NT2/D1 (cell line): ENCODE results near the gene AK4.

Source experiments
- DNase-seq: peaks from one replicate; pipeline ENCODE4 v3.0.0-alpha.2; 2011; ENCODE audit warnings: low read depth, low spot score
- H3K27me3 ChIP-seq: 2 replicates; pipeline ENCODE4 v1.6.0; 2011; ENCODE audit warnings: mild to moderate bottlenecking; ENCODE audit not compliant: insufficient read length, insufficient read depth
- H3K36me3 ChIP-seq: 2 replicates; pipeline ENCODE4 v1.6.1; 2011; ENCODE audit warnings: mild to moderate bottlenecking, low read length, mixed read lengths; ENCODE audit not compliant: insufficient read depth, insufficient read length
- H3K4me1 ChIP-seq: 2 replicates; pipeline ENCODE4 v1.5.1; 2011; ENCODE audit not compliant: insufficient read depth, insufficient read length
- H3K4me3 ChIP-seq: 2 replicates; pipeline ENCODE4 v1.5.1; 2011; ENCODE audit warnings: low read depth; ENCODE audit not compliant: insufficient read length
- H3K9ac ChIP-seq: 2 replicates; pipeline ENCODE4 v1.6.0; 2011; ENCODE audit warnings: low read depth; ENCODE audit not compliant: insufficient read length
- H3K9me3 ChIP-seq: 2 replicates; pipeline ENCODE4 v1.5.1; 2011; ENCODE audit warnings: mild to moderate bottlenecking, low read length; ENCODE audit not compliant: insufficient read depth
- SUZ12 ChIP-seq: IDR thresholded peaks from 2 replicates; pipeline ENCODE4 v1.6.1; 2011; ENCODE audit not compliant: insufficient read length, insufficient read depth; ENCODE audit errors: extremely low read depth
- YY1 ChIP-seq: IDR thresholded peaks from 2 replicates; pipeline ENCODE4 v1.6.1; 2011; ENCODE audit not compliant: insufficient read length, insufficient read depth
- ZNF274 ChIP-seq: IDR thresholded peaks from 2 replicates; pipeline ENCODE4 v1.6.1; 2011; ENCODE audit warnings: mild to moderate bottlenecking, low read depth, low read length

AK4 gene

GRCh38 chr1:65221638-65222339 is 73.8 kb downstream of the AK4 start:
- Histone ChIP-seq H3K9me3 (no peaks in the 10 kb centered on the region), H3K9ac (no peak overlapping the region), H3K27me3 (no peaks in the 10 kb centered on the region), H3K4me3 (no peak overlapping the region), H3K36me3 (no peaks in the 10 kb centered on the region), H3K4me1 (no peaks in the 10 kb centered on the region)
- DNase-seq, result no peak
- TF ChIP-seq YY1 (no peak), ZNF274 (no peak), SUZ12 (no peak)

DNA sequence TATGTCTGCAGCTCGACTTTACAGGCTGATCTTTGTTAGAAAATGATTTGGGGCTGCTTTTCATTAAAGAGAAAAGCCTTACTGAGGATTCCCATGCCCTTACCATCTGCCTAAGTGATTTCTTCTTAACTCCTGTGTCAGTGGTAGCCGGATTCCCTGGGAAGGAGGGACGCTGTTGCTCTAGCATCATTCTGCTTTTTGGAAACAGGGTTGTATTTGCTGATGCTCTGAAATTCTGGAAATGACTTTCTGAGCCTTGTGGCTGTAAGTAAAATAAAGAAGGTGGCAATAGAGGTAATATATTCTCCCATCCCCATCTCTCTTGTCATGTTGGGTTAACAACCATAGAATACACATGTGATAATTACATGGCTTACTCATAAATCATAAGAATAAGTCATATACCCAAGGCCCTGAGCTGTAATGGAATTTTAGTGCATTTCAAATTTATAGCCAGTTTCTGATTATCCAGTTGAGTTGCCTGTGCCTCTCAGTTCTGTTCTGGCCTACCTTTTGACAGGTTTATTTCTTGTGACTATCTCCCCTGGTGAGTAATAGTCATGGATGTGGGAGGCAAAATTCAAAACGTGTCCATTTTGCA is 74.4 kb downstream of the AK4 start:
- no peak overlapping the region for H3K4me3 ChIP-seq
- no peak for DNase-seq
- TF ChIP-seq ZNF274 (no peak), SUZ12 (no peak), YY1 (no peak)
- no peaks in the 10 kb centered on the region for H3K36me3 ChIP-seq
- no peaks in the 10 kb centered on the region for H3K4me1 ChIP-seq
- no peaks in the 10 kb centered on the region for H3K27me3 ChIP-seq
- no peak overlapping the region for H3K9ac ChIP-seq
- H3K9me3 ChIP-seq, result no peaks in the 10 kb centered on the region

GRCh38 chr1:65224681-65225091 is 76.7 kb downstream of the AK4 start:
- H3K27me3 ChIP-seq, result no peaks in the 10 kb centered on the region
- H3K36me3 ChIP-seq, result no peaks in the 10 kb centered on the region
- H3K4me3 ChIP-seq, result no peak overlapping the region
- DNase-seq, result no peak
- no peaks in the 10 kb centered on the region for H3K9me3 ChIP-seq
- no peak for TF ChIP-seq ZNF274
- TF ChIP-seq YY1, result no peak
- no peak for TF ChIP-seq SUZ12
- H3K4me1 ChIP-seq, result no peaks in the 10 kb centered on the region
- H3K9ac ChIP-seq, result no peak overlapping the region

DNA sequence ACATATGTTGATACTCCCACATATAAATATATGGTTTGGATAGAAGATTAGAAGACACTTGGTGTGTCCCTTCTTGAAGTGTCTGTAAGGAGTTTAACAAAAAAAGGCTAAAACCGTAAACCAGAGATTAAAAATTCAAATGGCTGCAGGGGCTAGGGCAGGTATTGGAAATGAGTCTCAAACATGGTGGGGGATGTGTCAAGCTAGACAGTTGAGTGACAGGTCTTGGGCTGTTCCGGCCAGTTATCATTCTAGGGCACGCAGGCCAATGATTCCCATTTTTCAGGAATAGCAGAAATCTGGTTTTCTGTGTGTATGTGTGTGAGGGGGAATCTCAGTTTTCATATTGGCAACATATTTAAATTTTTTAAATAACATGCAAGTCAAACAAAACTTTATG is 77.2 kb downstream of the AK4 start:
- Histone ChIP-seq H3K36me3 (no peaks in the 10 kb centered on the region), H3K27me3 (no peaks in the 10 kb centered on the region), H3K9ac (no peak overlapping the region), H3K9me3 (no peaks in the 10 kb centered on the region), H3K4me3 (no peak overlapping the region), H3K4me1 (no peaks in the 10 kb centered on the region)
- TF ChIP-seq YY1 (no peak), SUZ12 (no peak), ZNF274 (no peak)
- DNase-seq, result no peak

GRCh38 chr1:65229201-65229600 is 81.2 kb downstream of the AK4 start:
- no peak for DNase-seq
- H3K9me3 ChIP-seq, result no peaks in the 10 kb centered on the region
- no peak overlapping the region for H3K9ac ChIP-seq
- H3K36me3 ChIP-seq, result no peaks in the 10 kb centered on the region
- H3K4me3 ChIP-seq, result no peak overlapping the region
- no peaks in the 10 kb centered on the region for H3K4me1 ChIP-seq
- TF ChIP-seq YY1 (no peak), ZNF274 (no peak), SUZ12 (no peak)
- no peaks in the 10 kb centered on the region for H3K27me3 ChIP-seq

DNA sequence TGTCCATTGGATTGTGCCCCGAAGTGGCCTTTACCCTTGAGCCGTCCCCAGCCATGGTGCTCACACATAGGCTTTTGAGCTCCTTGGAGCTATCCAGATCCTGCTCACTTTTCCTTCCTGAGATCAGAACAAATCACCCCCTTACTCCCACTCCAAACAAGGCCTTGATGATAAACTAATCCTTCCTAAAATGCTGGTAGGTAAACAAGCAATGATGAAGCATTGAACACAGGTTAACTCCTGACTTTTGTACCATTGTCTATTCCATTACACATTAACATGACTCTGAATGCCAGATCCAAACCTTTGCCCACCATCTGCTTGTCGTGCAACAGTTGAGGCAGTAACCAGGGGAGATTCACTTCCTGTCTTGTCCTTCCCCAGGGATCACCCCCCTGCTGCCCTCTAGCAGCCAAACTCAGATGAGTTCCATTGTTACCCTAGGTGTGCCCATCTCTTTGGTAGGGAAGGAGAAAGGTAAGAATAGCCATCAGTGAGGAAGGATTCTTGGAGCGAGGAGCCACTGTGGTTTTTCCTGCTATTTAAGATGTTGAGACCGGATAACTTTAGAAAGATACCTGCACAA is 81.8 kb downstream of the AK4 start:
- no peak for TF ChIP-seq YY1
- TF ChIP-seq SUZ12, result no peak
- TF ChIP-seq ZNF274, result no peak
- Histone ChIP-seq H3K4me1 (no peaks in the 10 kb centered on the region), H3K9me3 (no peaks in the 10 kb centered on the region), H3K9ac (no peak overlapping the region), H3K27me3 (no peaks in the 10 kb centered on the region), H3K36me3 (no peaks in the 10 kb centered on the region), H3K4me3 (no peak overlapping the region)
- no peak for DNase-seq

GRCh38 chr1:65230731-65231481 is 82.9 kb downstream of the AK4 start:
- no peaks in the 10 kb centered on the region for H3K36me3 ChIP-seq
- no peak overlapping the region for H3K9ac ChIP-seq

More at GRCh38 chr1:65230731-65231481, 82.9 kb downstream of the AK4 start:
- DNase-seq, result no peak
- Histone ChIP-seq H3K27me3 (no peaks in the 10 kb centered on the region), H3K4me3 (no peak overlapping the region), H3K9me3 (no peaks in the 10 kb centered on the region), H3K4me1 (no peaks in the 10 kb centered on the region)
- no peak for TF ChIP-seq ZNF274
- TF ChIP-seq SUZ12, result no peak
- no peak for TF ChIP-seq YY1
